MM.1S (cell line): ENCODE measurements around the gene STK32B.

ENCODE experiments used
- CTCF ChIP-seq: fragments of 300-600 bp; sonication (generic); IDR thresholded peaks from 2 replicates; pipeline ENCODE4 v1.5.1; 2016; ENCODE audit warnings: antibody characterized with exemption, low read length, mixed read lengths
- EZH2 ChIP-seq: fragments of 300-600 bp; sonication (generic); optimal IDR thresholded peaks from 2 replicates; pipeline ENCODE3; 2017; ENCODE audit warnings: low read depth, mild to moderate bottlenecking, antibody characterized with exemption, low read length, mixed read lengths

GRCh38 chr4:5376015-5376414, 324.7 kb downstream of the STK32B start:
- TF ChIP-seq CTCF (no peak), EZH2 (no peak)
